SK-N-MC (cell line): ENCODE data around the gene MORF4L1.

Experiments
- EZH2 ChIP-seq: fragments of 200-600 bp; sonication (generic); IDR thresholded peaks from one replicate; pipeline ENCODE4 v1.6.1; 2017; ENCODE audit warnings: antibody characterized with exemption
- POLR2AphosphoS5 ChIP-seq: IDR thresholded peaks from 2 replicates; pipeline ENCODE4 v1.6.1; 2012; ENCODE audit warnings: mild to moderate bottlenecking, low read depth, low read length, borderline replicate concordance

DNA sequence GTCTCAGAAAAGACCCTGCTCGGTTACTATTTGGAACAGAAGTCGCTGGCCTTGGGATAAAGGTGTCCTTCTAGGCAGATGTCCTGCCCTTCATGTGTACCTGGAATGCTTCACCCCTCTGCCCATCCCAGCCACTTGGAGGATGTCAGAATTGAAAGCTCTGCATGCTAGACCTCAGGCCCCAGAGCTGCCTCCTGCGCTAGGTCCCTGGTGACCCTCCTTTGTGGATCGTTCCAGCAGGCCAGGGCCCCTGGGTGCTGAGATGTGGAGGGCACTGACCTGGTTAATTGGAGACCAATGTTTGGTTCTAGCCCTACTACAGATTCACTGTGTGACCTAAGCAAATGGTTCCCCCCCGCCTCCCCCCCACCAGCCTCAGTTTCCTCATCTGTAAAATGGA lies 74.8 kb downstream of the MORF4L1 start:
- TF ChIP-seq EZH2 (no peak), POLR2AphosphoS5 (no peak)
